Effector memory CD8-positive, alpha-beta T cell (primary cell): ENCODE measurements around the gene RBM19.
A peak's percentile ranks its signal among the peaks of the same experiment; 100 is the strongest.

Experiments used
- ATAC-seq: fragments of 150-1000 bp; cut with Tn5 transposase; replicated peaks from 2 replicates; pipeline ENCODE4 v1.10.0; 2021; ENCODE audit warnings: mild to moderate bottlenecking, moderate library complexity
- DNase-seq, 3 experiments: peaks; one replicate each; pipeline ENCODE4 v3.0.0; 2021
- H3K27ac Mint-ChIP-seq, 2 donors: one replicate each; pipeline ENCODE4 v1.8.0; 2022; ENCODE audit warnings: mild to moderate bottlenecking in 2 of 2, mixed read lengths in 2 of 2, moderate library complexity in 2 of 2
- H3K27me3 Mint-ChIP-seq, 2 donors: one replicate each; pipeline ENCODE4 v1.8.0; 2022; ENCODE audit warnings: mixed read lengths in 2 of 2
- H3K36me3 Mint-ChIP-seq: one replicate; pipeline ENCODE4 v1.8.0; 2022; ENCODE audit warnings: mild to moderate bottlenecking, moderate library complexity, mixed read lengths; ENCODE audit not compliant: insufficient read depth
- H3K4me1 Mint-ChIP-seq, 2 donors: one replicate each; pipeline ENCODE4 v1.8.0; 2022; ENCODE audit warnings: low read depth in 2 of 2, mixed read lengths in 2 of 2
- H3K4me3 Mint-ChIP-seq, 2 donors: one replicate each; pipeline ENCODE4 v1.8.0; 2022; ENCODE audit warnings: mild to moderate bottlenecking in 2 of 2, mixed read lengths in 2 of 2, moderate library complexity in 2 of 2
- H3K9me3 Mint-ChIP-seq, 2 donors: one replicate each; pipeline ENCODE4 v1.8.0; 2022; ENCODE audit warnings: mixed read lengths in 2 of 2

The RBM19 gene

GRCh38 chr12:113980537-113981337 lies 14.6 kb upstream of the RBM19 start:
- H3K27me3 Mint-ChIP-seq: peaks cover 44 to 78% of the 10 kb centered on the region in 2 donors
- no peaks in the 10 kb centered on the region for H3K4me1 Mint-ChIP-seq
- ATAC-seq: no peak
- H3K36me3 Mint-ChIP-seq: no peaks in the 10 kb centered on the region
- no peak overlapping the region for H3K4me3 Mint-ChIP-seq
- H3K27ac Mint-ChIP-seq: no peak overlapping the region
- H3K9me3 Mint-ChIP-seq: no peaks in the 10 kb centered on the region
- DNase-seq: no peak

- H3K36me3 Mint-ChIP-seq: no peaks in the 10 kb centered on the region
- no peaks in the 10 kb centered on the region for H3K4me1 Mint-ChIP-seq
- H3K9me3 Mint-ChIP-seq: no peaks in the 10 kb centered on the region
- peaks cover 45 to 77% of the 10 kb centered on the region in 2 donors for H3K27me3 Mint-ChIP-seq
- ATAC-seq: no peak
- H3K27ac Mint-ChIP-seq: no peak overlapping the region
- H3K4me3 Mint-ChIP-seq: no peak overlapping the region
- no peak for DNase-seq
Measured at GRCh38 chr12:113980054-113980453, 13.9 kb upstream of the RBM19 start.

- H3K36me3 Mint-ChIP-seq: no peaks in the 10 kb centered on the region
- H3K4me3 Mint-ChIP-seq: no peak overlapping the region
- ATAC-seq: no peak
- no peak for DNase-seq
- H3K27ac Mint-ChIP-seq: no peak overlapping the region
- H3K4me1 Mint-ChIP-seq: no peaks in the 10 kb centered on the region
- H3K27me3 Mint-ChIP-seq: peaks cover 65 to 87% of the 10 kb centered on the region in 2 donors
- H3K9me3 Mint-ChIP-seq: no peaks in the 10 kb centered on the region
Measured at GRCh38 chr12:113978080-113978479, 12.0 kb upstream of the RBM19 start.

DNA sequence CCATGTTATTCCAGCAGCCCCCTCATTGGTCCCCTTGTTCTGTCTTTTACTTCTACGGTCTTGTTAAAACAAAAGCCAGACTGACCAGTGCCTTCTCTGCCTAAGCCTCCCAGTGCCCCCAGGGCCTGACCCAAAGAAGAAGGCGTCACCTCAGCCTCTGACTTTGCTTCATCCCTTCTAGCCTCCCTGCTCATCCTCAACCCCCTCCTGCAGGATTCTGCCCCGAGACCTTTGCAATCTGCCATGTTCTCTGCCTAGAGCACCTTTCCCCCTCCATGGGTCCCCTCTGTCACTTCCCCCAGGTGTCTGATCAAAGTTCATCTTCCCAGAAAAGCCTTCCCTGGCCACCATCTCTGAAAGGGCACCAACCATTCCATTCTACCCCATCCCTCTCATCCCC lies 7.9 kb upstream of the RBM19 start:
- Mint-ChIP-seq H3K27ac (no peak overlapping the region), H3K27me3 (peaks cover 60 to 64% of the 10 kb centered on the region in 2 donors), H3K36me3 (no peaks in the 10 kb centered on the region), H3K9me3 (no peaks in the 10 kb centered on the region), H3K4me3 (no peak overlapping the region), H3K4me1 (no peaks in the 10 kb centered on the region)
- no peak for DNase-seq
- ATAC-seq: no peak

DNA sequence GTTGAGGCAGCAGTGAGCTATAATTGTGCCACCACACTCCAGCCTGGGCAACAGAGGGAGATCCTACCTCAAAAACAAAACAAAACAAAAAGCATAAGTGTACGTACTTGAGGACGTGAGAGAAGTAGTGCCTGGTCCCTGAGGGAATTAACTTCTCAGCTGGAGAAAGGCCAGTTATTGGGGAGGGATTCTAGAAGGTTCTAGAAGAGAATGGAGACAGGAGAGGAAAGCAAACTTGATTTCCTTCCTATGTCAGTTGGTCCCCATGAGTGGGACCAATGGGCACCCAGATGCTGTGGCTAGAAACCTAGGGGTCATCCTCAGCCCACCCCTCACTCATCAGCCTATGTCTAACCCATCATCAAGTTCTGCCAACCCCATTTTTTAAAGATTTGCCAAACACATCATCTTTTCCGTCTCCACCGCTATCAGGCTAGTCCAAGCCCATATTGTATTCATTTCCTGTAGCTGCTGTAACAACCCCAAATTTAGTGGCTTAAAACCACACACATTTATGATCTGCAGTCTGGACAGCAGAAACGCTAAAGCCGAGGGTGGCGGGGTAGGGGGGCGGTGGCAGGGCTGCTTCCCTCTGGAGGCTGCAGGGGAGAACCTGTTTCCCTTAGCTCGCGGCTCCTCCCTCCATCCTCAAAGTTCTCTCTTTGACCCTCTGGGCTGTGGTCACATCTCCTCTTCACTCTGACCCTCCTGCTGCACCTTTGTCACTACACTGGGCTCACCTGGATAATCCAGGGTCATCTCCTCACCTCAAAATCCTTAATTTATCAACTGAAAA lies 7.2 kb upstream of the RBM19 start:
- Mint-ChIP-seq H3K4me3 (no peak overlapping the region), H3K36me3 (no peaks in the 10 kb centered on the region), H3K4me1 (no peaks in the 10 kb centered on the region), H3K27me3 (peaks cover 53 to 57% of the 10 kb centered on the region in 2 donors), H3K27ac (no peak overlapping the region), H3K9me3 (no peaks in the 10 kb centered on the region)
- DNase-seq: no peak
- no peak for ATAC-seq

GRCh38 chr12:113971392-113971791 lies 5.3 kb upstream of the RBM19 start:
- no peaks in the 10 kb centered on the region for H3K36me3 Mint-ChIP-seq
- H3K27me3 Mint-ChIP-seq: peaks cover 39 to 43% of the 10 kb centered on the region in 2 donors
- H3K9me3 Mint-ChIP-seq: no peaks in the 10 kb centered on the region
- H3K27ac Mint-ChIP-seq: no peak overlapping the region
- no peak for ATAC-seq
- DNase-seq: no peak
- H3K4me1 Mint-ChIP-seq: peaks cover 9 to 12% of the 10 kb centered on the region in 2 donors
- no peak overlapping the region for H3K4me3 Mint-ChIP-seq

DNA sequence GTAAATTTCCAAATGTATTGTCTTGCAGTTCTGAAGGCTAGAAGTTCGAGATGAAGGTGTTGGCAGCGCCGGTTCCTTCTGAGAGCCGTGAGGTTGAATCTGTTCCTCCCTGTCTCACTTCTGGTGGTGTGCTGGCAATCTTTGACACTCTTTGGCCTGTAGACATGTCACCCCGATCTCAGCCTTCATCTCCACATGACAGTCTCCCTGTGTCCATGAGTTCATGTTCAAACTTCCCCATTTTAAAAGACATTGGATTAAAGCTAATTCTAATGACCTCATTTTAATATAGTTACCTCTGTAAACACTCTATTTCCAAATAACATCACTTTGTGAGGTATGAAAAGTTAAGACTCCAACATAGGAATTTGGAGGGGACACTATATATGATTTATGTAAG lies 4.1 kb upstream of the RBM19 start:
- DNase-seq (no peak), ATAC-seq (no peak)
- Mint-ChIP-seq H3K27ac (no peak overlapping the region), H3K9me3 (no peaks in the 10 kb centered on the region), H3K36me3 (peaks cover 5% of the 10 kb centered on the region), H3K4me1 (peaks cover 17 to 20% of the 10 kb centered on the region in 2 donors), H3K4me3 (no peak overlapping the region), H3K27me3 (peaks cover 28 to 35% of the 10 kb centered on the region in 2 donors)

- peaks cover 0 to 7% of the 10 kb centered on the region in 2 donors for H3K27me3 Mint-ChIP-seq
- peak overlapping the region; percentile 95 to 99 for H3K4me3 Mint-ChIP-seq
- DNase-seq (no peak), ATAC-seq (no peak)
- H3K27ac Mint-ChIP-seq: peak overlapping the region; percentile 33 to 97
- peaks cover 5% of the 10 kb centered on the region for H3K36me3 Mint-ChIP-seq
- H3K4me1 Mint-ChIP-seq: peaks cover 25 to 38% of the 10 kb centered on the region in 2 donors
- no peaks in the 10 kb centered on the region for H3K9me3 Mint-ChIP-seq
Measured at GRCh38 chr12:113967368-113967767, 1.2 kb upstream of the RBM19 start.

- H3K27me3 Mint-ChIP-seq: no peaks in the 10 kb centered on the region
- ATAC-seq: no peak
- H3K4me1 Mint-ChIP-seq: peaks cover 27 to 38% of the 10 kb centered on the region in 2 donors
- no peak overlapping the region for H3K27ac Mint-ChIP-seq
- H3K36me3 Mint-ChIP-seq: peaks cover 44% of the 10 kb centered on the region
- no peak for DNase-seq
- H3K9me3 Mint-ChIP-seq: no peaks in the 10 kb centered on the region
- no peak overlapping the region for H3K4me3 Mint-ChIP-seq
Measured at GRCh38 chr12:113962733-113963132, 3.4 kb downstream of the RBM19 start.

DNA sequence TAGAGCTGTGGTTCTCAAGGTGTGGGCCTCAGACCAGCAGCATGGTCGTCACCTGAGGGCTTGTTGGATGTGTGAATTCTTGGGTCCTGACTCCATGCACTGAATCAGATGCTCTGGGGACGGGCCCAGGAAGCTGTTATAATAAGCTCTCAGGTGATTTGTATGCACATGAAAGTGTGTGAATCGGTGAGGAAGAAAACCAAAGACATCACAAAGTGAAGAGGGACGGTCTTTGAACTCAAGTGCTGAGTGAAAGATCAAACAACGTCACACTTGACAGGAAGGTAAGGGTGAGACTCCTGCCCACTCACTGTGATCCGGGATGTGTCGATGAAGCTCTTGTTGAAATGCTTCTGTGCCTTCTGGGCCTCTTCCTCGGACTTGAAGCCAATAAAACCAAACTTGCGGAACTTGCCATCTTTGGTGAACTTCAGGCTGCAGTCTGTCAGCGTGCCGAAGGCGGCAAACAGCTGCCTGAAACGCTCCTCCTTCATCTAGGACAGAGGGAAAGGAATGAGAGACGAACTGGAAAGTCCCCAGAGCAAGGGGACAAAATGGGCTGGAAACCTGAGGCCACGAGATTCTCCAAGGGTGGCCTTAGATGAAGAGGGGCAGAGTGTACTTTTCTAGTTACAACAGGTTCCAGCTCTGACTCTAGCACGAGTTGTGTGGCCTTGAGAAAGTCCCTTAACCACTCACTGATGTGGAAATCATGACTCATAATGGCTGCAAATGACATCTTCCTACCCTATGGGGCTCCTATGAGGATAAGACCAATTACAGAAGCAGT lies 4.0 kb downstream of the RBM19 start:
- H3K27ac Mint-ChIP-seq: peak overlapping the region in 1 of 2 donors; percentile 13
- H3K9me3 Mint-ChIP-seq: no peaks in the 10 kb centered on the region
- H3K36me3 Mint-ChIP-seq: peaks cover 48% of the 10 kb centered on the region
- ATAC-seq (no peak), DNase-seq (no peak)
- no peak overlapping the region for H3K4me3 Mint-ChIP-seq
- no peaks in the 10 kb centered on the region for H3K27me3 Mint-ChIP-seq
- peaks cover 23 to 34% of the 10 kb centered on the region in 2 donors for H3K4me1 Mint-ChIP-seq

DNA sequence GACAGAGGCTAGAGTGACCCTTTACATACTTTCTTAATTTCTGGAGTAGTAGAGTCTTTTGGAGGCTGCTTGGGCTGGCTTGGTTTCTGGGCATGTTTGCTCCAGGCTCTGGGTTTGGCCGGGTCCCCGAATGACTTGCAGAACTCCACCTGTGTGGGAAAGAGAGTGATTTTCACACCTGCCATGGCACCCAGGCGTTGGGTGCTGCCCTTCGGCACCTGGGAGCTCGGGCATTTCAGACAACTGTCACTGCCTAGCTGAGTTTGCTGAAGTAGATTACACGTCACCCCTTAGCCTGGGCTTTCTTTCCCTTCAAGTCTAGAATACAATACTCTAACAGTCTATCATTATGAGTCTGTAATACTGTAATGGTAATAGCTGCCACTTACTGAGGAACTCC lies 6.1 kb downstream of the RBM19 start:
- H3K36me3 Mint-ChIP-seq: peaks cover 61% of the 10 kb centered on the region
- no peak for ATAC-seq
- peaks cover 9 to 16% of the 10 kb centered on the region in 2 donors for H3K4me1 Mint-ChIP-seq
- no peak for DNase-seq
- no peaks in the 10 kb centered on the region for H3K9me3 Mint-ChIP-seq
- no peaks in the 10 kb centered on the region for H3K27me3 Mint-ChIP-seq
- peak overlapping the region in 1 of 2 donors; percentile 31 for H3K27ac Mint-ChIP-seq
- H3K4me3 Mint-ChIP-seq: no peak overlapping the region

DNA sequence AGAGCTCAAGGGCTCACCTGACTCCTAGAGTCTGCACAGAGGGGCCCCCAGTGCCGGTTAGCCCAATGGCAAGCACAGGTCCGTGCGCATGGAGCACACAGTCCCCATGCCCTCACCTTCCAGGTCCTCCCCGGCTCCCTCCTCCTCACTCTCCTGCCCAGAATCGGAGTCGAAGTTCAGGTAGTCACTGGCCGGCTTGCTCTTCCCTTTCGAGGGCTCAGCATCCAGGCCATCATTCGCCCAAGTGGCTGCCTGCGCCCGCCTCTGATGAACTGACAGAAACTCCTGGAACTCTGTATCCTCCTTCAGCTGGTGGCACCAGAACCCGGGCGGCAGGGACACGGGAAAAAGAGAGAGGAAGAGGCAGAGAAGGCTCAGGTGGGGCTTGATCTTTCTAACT lies 7.0 kb downstream of the RBM19 start:
- DNase-seq: no peak
- H3K27me3 Mint-ChIP-seq: no peaks in the 10 kb centered on the region
- H3K36me3 Mint-ChIP-seq: peaks cover 70% of the 10 kb centered on the region
- ATAC-seq: no peak
- no peak overlapping the region for H3K4me3 Mint-ChIP-seq
- peaks cover 6 to 7% of the 10 kb centered on the region in 2 donors for H3K4me1 Mint-ChIP-seq
- no peaks in the 10 kb centered on the region for H3K9me3 Mint-ChIP-seq
- H3K27ac Mint-ChIP-seq: peak overlapping the region in 1 of 2 donors; percentile 31

- H3K27ac Mint-ChIP-seq: peak overlapping the region in 1 of 2 donors; percentile 44
- H3K4me3 Mint-ChIP-seq: no peak overlapping the region
- ATAC-seq (no peak), DNase-seq (no peak)
- H3K9me3 Mint-ChIP-seq: no peaks in the 10 kb centered on the region
- H3K27me3 Mint-ChIP-seq: no peaks in the 10 kb centered on the region
- peaks cover 73% of the 10 kb centered on the region for H3K36me3 Mint-ChIP-seq
- peaks cover 0 to 3% of the 10 kb centered on the region in 2 donors for H3K4me1 Mint-ChIP-seq
Measured at GRCh38 chr12:113958108-113958507, 8.0 kb downstream of the RBM19 start.
